Posterior vena cava (tissue), 2 donors: ENCODE data around the gene GLO1. TPM values are rescaled to one million over a fixed set of nuclear protein-coding genes. Genes with fewer than 3 reads are reported as not detected.

Experiments
- DNase-seq: peaks from one replicate; pipeline ENCODE4 v3.0.0-alpha.2; 2020; ENCODE audit warnings: low spot score
- intact Hi-C, 2 donors: fragments of 100-400 bp; cut with DNase I; formaldehyde crosslinking; loops; one replicate each; pipeline versions ENCODE4 v1.14.1 to v1.14.2; 2022 to 2023
- long read RNA-seq, 2 donors: library from polyadenylated mRNA; unstranded; transcript quantifications; one replicate each; pipeline ENCODE4 v2.0.0, GENCODE V29; 2020 to 2021
- total RNA-seq, 2 donors: library from RNA; stranded (reverse); fragmentation: NEBNext Ultra II Directional; extraction: Animal tissue kit (Norgen Biotek cat#: 25700); gene quantifications; one replicate each; pipeline ENCODE4 v1.2.1, GENCODE V29; 2021
- donor health status: DM: yes; HTN: yes; CAD: no.
- donor health status: DM: yes; HTN: yes; CAD: no.

GLO1 gene
- total RNA-seq, result 10 to 100 TPM; 40.3 to 53.4 TPM
- long read RNA-seq, donor 1, transcript GLO1-201 (6 exons, 2,012 nt), result major isoform, 21 of 21 reads
- long read RNA-seq, donor 1, partial matches to known transcripts, result 0 of 21 reads
- long read RNA-seq, donor 1, other reads (novel, unspliced or antisense), result 0 of 21 reads
- long read RNA-seq, donor 2, transcript GLO1-201 (6 exons, 2,012 nt), result major isoform, 52 of 58 reads
- long read RNA-seq, donor 2, partial matches to known transcripts, result 2 of 58 reads
- long read RNA-seq, donor 2, other reads (novel, unspliced or antisense), result 4 of 58 reads

- DNase-seq, result peak; percentile 99
- intact Hi-C loops, result no loop called here
These were observed at the start of gene GLO1 for GRCh38 chr6:38702558-38703397. Gene GLO1, minus strand, starts transcription at chr6:38703145. Its CDS starts 91 bp downstream, at chr6:38703054.

- no peak for DNase-seq
- intact Hi-C loops, result no loop called here
These were observed 48.1 kb upstream of the GLO1 start for GRCh38 chr6:38750968-38751615.

GRCh38 chr6:38749473-38749872, 46.5 kb upstream of the GLO1 start:
- DNase-seq, result no peak
- intact Hi-C loops, result no loop called here

GRCh38 chr6:38739532-38739931, 36.6 kb upstream of the GLO1 start:
- no peak for DNase-seq
- intact Hi-C loops, result no loop called here

- DNase-seq, result no peak
- intact Hi-C loops, result no loop called here
These were observed 35.3 kb upstream of the GLO1 start for GRCh38 chr6:38738261-38738660.

GRCh38 chr6:38736951-38737350, 34.0 kb upstream of the GLO1 start:
- no peak for DNase-seq
- intact Hi-C loops, result no loop called here

GRCh38 chr6:38730140-38730862, 27.4 kb upstream of the GLO1 start:
- no peak for DNase-seq
- intact Hi-C loops, result no loop called here

- no peak for DNase-seq
- intact Hi-C loops, result no loop called here
These were observed 25.3 kb upstream of the GLO1 start for GRCh38 chr6:38728203-38728602.

GRCh38 chr6:38725414-38726183, 22.7 kb upstream of the GLO1 start:
- intact Hi-C loops, result no loop called here
- DNase-seq, result no peak

GRCh38 chr6:38724343-38724742, 21.4 kb upstream of the GLO1 start:
- intact Hi-C loops, result no loop called here
- DNase-seq, result no peak

- DNase-seq, result no peak
- intact Hi-C loops, result no loop called here
These were observed 20.8 kb upstream of the GLO1 start for GRCh38 chr6:38723783-38724182.

GRCh38 chr6:38722727-38723334, 19.9 kb upstream of the GLO1 start:
- DNase-seq, result no peak
- intact Hi-C loops, result no loop called here

- intact Hi-C loops, result no loop called here
- DNase-seq, result no peak
These were observed 19.1 kb upstream of the GLO1 start for GRCh38 chr6:38722038-38722437.

GRCh38 chr6:38720295-38720694, 17.4 kb upstream of the GLO1 start:
- intact Hi-C loops, result no loop called here
- DNase-seq, result no peak

GRCh38 chr6:38719358-38719757, 16.4 kb upstream of the GLO1 start:
- no peak for DNase-seq
- intact Hi-C loops, result no loop called here

GRCh38 chr6:38716825-38717224, 13.9 kb upstream of the GLO1 start:
- intact Hi-C loops, result no loop called here

GRCh38 chr6:38715016-38715689, 12.2 kb upstream of the GLO1 start, which contains the start of gene DNAH8:
Gene DNAH8, plus strand, starts transcription at chr6:38715311. Its CDS starts 7,499 bp downstream, at chr6:38722810.
- intact Hi-C loops, result no loop called here
- no peak for DNase-seq

More at GRCh38 chr6:38716825-38717224, 13.9 kb upstream of the GLO1 start:
- DNase-seq, result no peak
